ENCODE data around the gene DNAJC8.

The DNAJC8 gene

GRCh38 chr1:28170001-28170596, 62.7 kb downstream of the DNAJC8 start:
- H3K4me3 ChIP-seq (ENCODE audit: low read depth, low read length) = no peak overlapping the region
- no peak for DNase-seq (ENCODE audit: low read depth)
- no peak for TF ChIP-seq CTCF (IDR thresholded peaks at IDR 0.05; ENCODE audit: insufficient read depth, low read depth, low read length, missing control alignments)

DNA sequence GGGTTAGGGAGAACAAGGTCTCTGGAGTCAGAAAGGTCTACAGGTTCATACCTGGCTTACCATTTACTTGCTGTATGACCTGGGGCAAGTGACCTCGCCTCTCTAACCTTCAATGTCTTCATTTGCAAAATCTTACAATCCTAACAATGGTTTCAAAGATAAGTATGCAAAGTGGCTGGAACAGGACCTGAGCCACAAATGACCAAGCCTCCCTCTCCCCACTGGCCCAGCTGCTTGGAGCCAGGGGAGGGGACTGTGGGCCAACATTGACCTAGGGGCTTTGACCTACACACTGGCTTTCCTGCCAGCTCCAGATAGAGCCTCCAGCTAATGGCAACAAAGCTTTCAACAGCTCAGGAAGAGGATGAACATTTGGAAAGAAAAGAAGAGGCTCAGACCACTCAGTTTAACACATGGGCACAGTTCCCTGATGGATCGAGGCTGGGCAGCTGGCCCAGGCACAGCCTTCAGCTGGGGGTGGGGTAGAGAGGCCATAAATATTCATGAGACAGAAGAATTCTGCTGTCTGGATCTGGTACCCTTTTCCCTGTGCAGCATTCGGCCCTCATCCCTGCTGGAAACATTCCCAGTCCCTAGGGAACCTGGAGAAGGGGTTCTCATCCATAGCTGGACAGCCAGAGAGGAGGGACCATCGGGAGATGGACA, 69.2 kb downstream of the DNAJC8 start:
- H3K4me3 ChIP-seq (ENCODE audit: low read depth, low read length) = no peak overlapping the region
- no peak for DNase-seq (ENCODE audit: low read depth)
- TF ChIP-seq CTCF (IDR thresholded peaks at IDR 0.05; ENCODE audit: insufficient read depth, low read depth, low read length, missing control alignments) = no peak

- DNase-seq (ENCODE audit: low read depth) = no peak
- TF ChIP-seq CTCF (IDR thresholded peaks at IDR 0.05; ENCODE audit: insufficient read depth, low read depth, low read length, missing control alignments) = no peak
- no peak overlapping the region for H3K4me3 ChIP-seq (ENCODE audit: low read depth, low read length)
Measured at GRCh38 chr1:28162151-28162550, 70.7 kb downstream of the DNAJC8 start.

DNA sequence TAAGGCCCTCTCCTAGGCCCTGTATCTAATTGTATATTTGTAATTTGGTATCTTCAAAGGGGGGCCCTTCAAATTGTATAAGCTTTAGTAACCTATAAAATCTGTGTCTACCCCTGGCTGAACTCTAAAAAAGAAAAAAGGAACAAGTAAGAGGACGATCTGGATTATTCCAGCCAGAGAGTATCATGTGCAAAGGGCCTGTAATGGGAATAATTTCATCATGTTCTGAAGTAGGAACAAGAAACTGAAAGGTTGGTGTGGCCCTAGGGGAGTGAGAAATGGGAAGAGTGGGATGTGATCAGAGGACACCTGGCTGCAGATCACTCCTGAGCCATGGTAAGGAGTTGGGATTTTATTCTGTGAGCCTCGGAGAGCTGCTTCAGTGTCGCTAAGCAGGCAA, 71.1 kb downstream of the DNAJC8 start:
- no peak for DNase-seq (ENCODE audit: low read depth)
- no peak for TF ChIP-seq CTCF (IDR thresholded peaks at IDR 0.05; ENCODE audit: insufficient read depth, low read depth, low read length, missing control alignments)
- H3K4me3 ChIP-seq (ENCODE audit: low read depth, low read length) = no peak overlapping the region

DNA sequence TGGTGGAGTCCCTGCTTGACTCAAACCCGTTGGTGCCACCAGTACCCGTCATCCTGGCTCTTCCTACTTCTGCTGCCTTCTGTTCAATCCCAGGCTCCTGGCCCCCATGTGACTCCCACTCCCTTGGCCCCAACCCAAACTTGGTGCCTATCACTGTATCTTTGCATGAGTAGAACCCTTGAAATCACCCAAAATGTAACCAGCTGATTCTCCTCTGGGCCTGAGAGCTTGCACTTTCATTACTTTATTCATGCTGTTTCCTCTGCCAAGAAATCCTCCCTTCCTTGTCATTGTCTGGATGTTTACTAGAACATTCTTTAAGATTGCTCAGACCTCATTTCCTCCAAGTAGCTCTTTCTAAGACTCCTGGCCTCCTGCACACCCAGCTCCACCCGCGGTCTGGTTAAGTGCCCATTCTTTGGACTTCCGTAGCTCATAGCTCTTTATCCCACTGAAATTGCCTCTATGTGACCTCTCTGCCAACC, 72.0 kb downstream of the DNAJC8 start:
- DNase-seq (ENCODE audit: low read depth) = no peak
- no peak overlapping the region for H3K4me3 ChIP-seq (ENCODE audit: low read depth, low read length)
- no peak for TF ChIP-seq CTCF (IDR thresholded peaks at IDR 0.05; ENCODE audit: insufficient read depth, low read depth, low read length, missing control alignments)

GRCh38 chr1:28159680-28160079, 73.1 kb downstream of the DNAJC8 start:
- no peak overlapping the region for H3K4me3 ChIP-seq (ENCODE audit: low read depth, low read length)
- DNase-seq (ENCODE audit: low read depth) = no peak
- TF ChIP-seq CTCF (IDR thresholded peaks at IDR 0.05; ENCODE audit: insufficient read depth, low read depth, low read length, missing control alignments) = no peak

DNA sequence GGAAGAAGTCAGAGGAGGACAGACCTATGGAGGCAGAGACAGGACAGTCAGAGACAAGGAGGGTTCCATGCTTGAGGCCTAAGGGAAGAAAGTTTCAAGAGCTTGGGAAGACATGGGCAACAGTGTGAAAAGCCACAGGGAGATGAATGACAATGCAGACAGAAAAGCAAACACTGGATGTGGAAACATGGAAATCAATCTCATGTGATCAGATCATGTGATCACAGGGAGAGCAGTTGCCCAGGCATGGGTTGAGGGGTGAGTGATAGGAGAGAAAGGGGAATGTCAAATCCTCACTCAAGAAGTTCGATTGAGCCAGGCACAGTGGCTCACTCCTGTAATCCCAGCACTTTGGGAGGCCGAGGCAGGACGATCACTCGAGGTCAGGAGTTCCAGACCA, 73.6 kb downstream of the DNAJC8 start:
- no peak overlapping the region for H3K4me3 ChIP-seq (ENCODE audit: low read depth, low read length)
- TF ChIP-seq CTCF (IDR thresholded peaks at IDR 0.05; ENCODE audit: insufficient read depth, low read depth, low read length, missing control alignments) = no peak
- DNase-seq (ENCODE audit: low read depth) = no peak

Data from GM12865 (cell line).